ENCODE results near the gene CABCOCO1.

Gene CABCOCO1

DNA sequence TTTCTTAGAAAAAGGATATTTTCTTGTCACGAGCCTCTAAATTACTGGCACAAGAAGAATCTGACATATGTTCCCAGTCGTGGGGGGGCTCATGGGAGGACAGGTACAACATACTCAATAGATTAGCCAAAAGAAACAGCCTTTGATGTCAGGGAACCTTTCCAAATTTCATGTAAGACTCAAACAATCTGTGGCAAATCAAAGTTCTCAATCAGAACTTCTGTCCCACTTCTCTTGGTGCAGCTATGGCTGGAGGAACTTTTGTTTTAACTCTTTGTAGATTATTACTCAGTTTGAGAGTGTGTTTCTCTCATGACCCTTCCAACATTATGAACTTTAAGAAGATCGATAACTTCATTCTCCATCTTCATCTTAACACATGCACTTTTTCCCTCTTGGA is 124.4 kb downstream of the CABCOCO1 start:
- no peak for DNase-seq

DNA sequence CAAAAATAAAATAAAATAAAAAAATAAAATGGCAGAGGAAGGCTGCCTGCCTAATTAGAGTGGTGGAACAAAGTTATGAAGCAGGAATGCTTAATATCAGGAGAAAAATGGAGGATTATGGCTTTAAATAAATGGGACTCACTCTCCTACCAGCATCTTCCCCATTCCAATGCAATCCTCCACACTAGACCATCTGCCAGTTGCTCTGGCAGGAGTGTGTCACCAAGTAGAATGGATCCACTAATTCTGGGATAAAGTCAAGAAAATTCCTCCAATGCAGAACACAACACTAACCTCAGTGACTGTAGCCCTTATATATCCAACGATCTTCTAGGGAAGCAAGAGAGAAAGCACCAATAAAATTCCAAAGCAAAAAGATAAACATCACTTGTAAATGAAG is 126.3 kb downstream of the CABCOCO1 start:
- DNase-seq: no peak

DNA sequence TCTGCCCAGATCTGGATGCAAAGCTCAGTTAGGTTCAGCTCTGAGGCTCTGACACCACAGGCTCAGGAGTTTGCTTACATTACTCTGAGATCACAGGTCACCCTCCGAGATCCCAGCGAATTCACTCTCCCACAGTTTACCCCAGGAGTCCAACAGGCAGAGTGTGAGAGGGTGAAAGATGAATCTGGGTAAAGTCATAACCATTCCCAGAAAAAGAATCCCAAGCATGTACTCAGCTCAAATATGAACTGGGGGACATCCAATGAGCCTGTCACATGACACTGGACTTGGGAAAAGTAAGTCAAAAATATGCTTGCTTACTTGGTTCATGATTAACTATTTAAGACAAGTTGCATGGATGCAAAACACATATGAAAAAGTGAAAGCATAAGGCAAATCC is 128.5 kb downstream of the CABCOCO1 start:
- peak; percentile 45 for DNase-seq

DNA sequence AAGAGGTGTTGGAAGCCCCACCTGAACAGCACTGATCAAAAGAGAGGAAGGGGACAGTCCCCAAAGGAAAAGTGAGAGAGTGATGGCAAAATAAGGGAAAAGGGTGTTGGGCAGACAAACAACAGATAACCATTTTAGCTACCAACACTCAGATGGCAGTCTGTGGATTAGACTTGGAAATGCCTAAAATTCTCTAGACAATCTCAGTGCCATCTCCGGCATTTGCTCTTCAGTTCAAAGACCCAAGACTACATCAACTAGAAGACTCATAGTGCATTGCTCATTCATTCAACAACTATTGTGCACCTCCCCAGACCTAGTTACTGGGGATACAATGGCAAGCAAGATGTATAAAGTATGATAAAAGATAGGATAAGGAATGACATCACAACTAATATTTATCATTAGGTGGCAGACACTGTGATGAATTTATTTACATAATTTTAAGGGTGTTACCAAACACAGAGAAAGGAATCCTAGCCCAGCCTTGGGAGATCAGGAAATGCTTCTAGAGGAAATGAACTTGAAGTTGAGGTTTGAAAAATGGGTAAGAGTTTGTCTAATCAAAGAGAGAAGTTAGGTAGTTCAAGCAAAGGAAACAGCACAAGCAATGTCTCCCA is 129.5 kb downstream of the CABCOCO1 start:
- no peak for DNase-seq

DNA sequence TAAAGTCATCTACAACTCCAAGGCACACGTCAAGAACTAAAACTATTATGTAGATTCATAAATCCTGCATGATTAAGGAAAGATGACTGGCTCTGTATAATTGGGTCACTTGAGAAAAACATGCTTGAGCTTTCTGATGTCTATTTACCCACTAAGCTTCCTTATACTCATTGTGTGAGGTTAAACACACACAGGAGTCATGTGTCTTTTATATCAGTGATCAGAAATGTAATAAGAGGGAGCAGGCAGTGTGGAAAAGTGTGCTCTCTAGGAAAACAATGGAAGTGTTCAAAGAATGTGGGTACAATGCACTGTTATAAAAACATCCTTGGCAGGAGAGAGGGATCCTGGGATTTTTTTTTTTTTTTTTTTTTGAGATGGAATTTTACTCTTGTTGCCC is 130.2 kb downstream of the CABCOCO1 start:
- no peak for DNase-seq

DNA sequence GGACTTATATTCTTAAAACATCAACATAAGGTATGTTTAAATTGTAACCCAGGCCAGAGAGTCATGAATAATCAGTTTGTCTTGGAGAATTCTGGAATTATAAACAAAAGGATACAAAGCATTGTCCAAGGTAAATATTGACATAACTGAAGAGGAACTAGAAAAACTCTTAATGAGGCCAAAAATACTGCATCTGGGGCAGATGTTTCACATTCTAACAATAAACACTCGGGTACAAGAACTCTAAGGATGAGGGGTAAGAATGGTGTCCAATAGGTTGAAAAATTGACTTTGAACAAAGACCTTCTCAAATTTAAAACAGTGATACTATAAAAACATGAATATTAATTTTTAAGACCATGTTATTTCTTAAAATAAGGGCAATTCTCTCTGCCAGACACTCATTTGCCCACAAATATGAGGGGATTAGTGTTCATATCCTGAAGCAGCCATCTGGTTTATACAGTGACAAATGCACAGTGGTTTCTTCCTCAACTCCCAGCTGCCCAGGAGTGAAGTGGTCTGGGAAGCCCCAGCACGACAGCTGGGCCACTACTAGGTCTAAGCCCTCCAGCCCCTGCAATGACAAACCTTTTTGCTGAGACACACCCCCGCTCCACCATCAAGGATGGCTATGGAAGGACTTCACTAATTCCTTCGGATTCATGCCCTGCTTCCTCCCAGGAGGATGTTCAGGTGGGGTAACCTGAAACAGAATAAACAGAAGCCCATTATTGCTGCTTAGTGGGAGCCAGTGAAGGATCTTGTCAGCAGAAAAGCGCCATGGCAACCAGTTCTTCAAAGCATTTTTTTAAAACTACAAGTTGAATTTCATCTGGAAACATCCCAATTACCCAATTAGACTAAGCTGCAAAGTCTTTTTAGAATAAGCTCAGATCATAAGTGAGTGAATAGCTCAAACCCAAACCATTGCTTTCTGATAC is 131.3 kb downstream of the CABCOCO1 start:
- peak; percentile 54 for DNase-seq

DNA sequence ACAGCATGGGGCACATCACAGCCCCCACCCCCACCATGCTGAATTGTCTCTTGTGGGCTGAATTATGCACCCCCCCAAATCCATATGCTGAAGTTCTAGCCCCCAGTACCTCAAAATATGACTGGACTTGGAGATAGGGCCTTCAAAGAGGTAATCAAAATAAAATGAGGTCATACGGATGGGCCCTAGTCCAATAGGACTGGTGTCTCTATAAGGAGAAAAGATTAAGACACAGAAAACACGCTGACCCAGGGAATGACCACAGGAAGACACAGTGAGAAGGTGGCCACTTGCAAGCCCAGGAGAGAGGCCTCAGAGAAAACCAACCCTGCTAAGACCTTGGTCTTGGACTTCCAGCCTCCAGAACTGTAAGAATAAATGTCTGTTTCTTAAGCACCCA is 132.4 kb downstream of the CABCOCO1 start:
- DNase-seq: no peak

DNA sequence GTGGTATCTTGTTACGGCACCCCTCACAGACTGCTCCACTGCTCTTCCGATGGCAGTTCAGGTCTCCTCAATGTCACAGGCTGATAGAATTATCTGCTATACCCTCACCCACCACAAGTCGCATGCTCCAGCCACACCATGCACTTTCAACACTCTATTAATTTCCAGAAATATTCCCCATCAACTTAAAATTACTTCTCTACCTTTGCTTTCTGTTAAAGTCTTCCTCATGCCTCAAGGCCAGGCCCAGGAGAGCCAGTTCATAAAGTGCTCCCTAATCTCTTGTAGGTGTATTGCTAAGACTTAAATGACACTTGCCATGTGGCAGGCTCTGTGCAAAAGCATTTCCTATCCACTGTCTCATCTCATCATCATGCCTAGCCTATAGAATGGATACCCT is 132.8 kb downstream of the CABCOCO1 start:
- DNase-seq: no peak

DNA sequence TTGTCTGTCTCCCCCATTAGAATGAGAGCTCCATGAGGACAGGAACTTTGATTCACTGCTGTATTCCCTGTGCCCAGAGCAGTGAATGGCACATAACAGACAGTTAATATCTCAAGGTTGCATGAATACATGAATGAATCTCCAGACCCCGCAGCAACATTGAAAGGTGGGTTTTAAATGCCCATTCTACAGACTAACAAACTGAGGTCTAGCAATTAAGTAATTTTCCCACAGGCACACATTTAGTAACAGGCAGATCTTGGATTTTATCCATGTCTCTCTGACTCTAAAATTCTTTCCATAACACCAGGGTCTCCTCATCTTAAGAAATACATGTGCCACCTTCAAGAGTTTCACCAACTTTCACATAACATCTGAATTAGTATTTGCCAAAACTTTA is 134.1 kb downstream of the CABCOCO1 start:
- no peak for DNase-seq

DNA sequence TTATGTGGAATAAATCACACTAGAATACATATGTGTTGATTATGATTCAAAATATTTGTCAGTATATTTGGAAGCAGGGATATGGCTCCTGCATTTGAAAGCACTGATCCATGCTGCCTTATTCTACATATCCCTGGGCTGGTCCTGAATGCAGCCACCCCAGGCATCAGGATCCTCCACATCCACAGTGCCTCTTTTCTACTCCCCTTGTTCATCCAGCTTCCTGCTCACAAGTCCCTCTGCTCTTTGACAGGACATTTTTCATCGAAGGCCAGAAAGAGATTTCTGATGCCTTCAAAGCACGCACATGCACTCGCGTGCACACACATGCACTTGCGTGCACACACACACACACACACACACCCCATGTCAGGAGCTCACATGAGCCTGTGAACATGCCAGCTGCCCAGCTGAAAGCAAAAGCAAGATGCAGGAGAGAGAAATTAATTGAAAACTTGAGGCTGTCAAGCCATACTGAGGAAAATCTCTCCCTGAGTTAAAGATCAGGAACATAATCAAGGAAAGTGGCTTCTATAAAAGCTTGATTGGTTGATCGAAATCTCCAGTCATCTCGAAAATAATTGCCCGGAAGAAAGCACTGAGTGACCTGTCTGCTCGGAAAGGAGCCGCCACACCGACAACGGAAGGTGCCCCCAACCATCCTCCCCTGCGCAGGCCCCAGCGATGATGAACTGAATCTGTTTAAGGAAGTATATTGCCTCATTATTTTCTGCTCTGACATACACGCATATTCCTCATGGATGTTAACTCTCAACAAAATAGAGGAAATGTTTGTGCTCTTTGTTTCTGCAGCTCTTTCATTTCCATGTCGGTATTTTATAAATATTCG is 134.8 kb downstream of the CABCOCO1 start:
- DNase-seq: no peak

DNA sequence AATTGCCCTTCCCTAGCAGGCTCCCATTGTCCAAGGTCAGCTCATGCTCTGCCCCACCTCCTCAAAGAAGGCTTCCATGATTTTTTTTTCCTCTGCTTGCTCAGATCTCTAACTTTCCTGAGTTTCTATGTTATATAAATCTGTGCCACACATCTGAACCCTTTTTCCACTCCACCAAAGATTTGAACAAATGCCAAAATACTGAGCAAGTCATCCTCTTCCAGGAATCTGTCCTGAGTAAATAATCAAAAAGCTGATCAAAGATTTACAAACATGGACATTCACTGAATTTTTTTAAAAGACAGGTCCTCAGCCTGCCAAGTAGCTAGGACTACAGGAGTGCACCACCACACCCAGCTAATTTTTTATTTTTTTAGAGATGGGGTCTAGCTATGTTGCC is 136.0 kb downstream of the CABCOCO1 start:
- DNase-seq: no peak

DNA sequence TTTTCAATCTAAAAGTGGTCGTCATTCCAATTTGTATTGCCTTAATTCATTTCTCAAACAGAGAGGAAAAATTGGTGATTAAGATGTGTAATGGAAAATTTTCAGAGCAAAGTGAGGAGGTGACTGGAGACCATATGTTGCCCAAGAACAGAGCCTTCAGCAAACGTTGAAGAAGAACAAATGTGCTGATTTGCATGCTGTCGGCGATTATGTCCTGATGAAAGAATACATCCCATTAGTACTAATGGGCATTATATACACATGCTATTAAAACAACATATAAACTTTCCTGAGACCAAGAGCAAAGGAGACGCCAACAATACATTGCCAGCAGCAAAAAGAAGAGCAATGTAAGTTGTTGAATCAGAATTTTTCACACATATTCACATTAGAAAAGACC is 138.8 kb downstream of the CABCOCO1 start:
- no peak for DNase-seq

DNA sequence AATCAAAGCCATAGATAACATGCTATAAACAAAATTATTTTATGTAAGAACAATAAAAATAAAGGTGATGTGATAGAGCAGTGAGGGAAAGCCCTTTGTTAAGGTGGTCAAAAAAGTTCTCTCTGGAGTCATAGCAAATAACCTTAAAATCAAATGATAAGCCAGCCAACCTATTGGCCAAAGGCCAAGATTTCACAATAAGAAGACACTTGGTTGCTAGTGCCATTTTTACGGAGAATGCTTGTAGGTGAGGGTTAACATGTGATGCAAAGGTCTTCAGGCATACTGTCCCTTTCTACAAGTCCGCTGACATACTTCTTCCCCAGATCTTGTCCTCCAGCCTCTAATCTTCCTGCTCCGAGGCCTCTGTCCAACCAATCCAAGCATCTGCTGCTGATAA is 140.5 kb downstream of the CABCOCO1 start:
- no peak for DNase-seq

DNA sequence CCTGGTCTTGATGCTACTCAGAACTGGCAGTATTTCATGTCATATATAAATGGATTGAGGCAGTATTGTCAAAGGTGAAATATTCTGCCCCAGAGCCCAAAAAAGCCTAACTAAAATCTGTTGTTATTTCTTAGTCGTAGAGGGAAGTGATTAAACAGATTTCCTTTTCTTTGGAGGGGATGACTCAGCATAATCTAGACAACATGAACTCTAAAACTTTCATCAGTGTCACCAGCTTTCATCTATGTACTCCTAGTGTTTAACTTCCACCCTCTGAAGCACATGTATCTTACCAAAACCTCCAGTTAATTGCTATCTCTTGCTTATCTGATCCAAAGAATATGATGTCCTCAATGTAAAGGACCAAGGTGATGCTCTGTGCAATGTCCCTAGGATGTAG is 141.7 kb downstream of the CABCOCO1 start:
- DNase-seq: peak; percentile 54

DNA sequence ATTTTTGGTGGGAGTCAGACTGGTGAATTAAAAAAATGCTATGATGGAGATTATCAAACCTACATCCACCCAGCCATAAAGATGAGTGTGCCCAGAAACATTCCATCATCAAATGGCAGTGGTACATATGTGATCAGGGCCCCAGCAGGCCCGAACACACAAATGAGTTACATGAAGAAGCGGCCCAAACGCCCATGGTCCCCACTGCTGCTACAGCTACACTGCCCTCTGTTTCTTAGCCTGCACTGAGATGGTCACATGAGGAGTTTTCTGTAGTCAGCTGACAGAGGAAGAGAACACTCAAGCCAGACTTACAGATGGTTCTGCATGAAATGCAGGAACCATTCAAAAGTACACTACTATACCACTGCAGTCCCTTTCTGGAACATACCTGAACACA is 142.4 kb downstream of the CABCOCO1 start:
- no peak for DNase-seq

DNA sequence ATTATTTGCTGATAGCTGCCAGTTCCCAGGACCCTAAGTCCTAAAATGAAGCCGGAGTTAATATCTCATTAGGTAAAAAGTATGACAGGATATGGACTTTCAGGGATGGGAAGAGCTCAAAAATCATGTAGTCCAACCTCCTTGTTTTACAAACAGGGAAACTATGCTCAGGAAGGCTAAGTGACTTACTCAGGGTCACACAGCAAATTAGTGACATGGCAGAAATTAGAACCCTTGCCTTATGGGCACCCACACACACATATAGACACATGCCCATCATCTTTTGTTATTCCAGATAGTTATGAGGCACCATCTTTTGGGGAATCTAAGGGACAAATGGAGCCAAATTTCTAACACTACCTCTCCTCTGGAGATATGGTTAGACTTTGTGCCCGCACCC is 147.5 kb downstream of the CABCOCO1 start:
- DNase-seq: no peak

DNA sequence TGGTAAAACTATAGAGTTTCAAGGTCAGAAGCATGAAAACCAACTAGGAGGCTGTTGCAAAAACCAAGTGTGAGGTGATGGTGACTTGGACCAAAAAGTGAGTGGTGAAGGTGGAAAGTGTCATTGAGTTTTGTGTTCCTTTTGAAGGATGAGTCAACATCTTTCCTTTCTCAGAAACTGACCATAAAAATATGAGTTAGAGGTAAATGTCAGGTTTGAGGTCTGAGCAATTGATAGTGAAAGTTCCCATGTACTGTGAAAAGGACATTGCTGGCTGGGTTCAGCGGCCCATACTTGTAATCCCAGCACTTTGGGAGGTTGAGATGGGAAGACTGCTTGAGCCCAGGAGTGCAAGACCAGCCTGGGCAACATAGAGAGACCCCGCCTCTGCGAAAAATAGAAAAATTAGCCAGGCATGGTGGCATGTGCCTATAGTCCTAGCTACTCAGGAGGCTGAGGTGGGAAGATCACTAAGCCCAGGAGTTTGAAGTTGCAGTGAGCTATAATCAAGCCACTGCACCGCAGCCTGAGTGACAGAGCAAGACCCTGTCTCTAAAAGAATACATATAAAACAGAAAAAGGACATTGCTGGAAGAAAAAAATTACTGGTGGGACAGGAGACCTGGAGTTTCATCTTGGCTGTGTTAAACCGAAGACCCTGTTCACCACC is 149.5 kb downstream of the CABCOCO1 start:
- no peak for DNase-seq

DNA sequence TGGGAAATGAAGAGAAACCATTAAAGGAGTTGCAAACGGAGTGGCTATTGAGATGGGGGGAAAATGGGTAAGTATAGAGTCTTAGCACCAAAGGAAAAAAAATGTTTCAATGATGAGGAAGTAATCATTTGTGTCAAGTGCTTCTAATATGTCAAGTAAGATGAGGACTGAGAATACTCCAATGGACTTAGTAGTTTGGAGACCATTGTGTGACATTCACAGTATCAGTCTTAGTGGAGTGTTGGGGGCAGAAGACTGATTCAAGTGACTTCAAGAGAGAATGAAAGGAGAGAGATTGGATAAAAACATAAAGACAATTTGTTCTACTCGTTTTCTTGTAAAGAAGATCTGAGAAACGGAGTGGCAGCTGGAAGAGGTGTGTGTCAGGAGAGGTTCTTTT is 150.2 kb downstream of the CABCOCO1 start:
- DNase-seq: no peak

DNA sequence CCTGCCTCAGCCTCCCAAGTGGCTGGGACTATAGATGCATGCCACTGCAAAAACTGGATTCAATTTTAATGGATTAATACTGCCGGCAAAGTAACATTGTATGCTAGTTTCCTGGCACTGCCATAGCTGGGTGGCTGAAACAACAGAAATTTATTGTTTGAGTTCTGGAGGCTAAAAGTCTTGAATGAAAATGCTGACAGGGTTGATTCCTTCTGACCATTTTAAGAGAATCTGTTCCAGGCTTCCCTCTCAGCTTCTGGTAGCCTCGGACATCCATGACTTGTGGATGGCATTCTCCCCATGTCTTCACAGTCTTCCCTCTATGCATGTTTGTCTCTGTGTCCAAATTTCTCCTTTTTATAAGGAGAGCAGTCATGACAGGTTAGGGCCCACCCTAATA is 151.4 kb downstream of the CABCOCO1 start:
- no peak for DNase-seq

DNA sequence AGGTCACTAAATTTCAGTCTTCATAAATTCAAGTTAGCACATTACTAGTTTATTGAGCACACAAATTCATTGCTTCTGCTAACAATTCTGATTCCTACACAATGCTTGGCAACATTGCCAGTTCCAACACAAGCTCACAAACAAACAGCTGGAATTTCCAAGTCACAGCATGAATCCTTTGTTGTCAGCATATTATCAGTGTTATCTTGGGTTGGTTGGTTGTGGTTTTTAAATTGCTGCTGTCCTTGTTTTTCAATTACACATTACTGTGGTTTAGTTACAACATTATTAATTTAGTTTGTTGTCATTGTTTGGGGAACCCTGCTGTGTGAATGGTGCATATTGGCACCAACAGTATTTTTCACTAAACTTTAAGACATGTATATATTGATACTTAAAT is 152.8 kb downstream of the CABCOCO1 start:
- DNase-seq: peak; percentile 16
